HEK293 (cell line): Measurements from ENCODE around the gene GBF1.

Experiments used
- GLIS2 ChIP-seq: fragments of 450-650 bp; formaldehyde crosslinking; IDR thresholded peaks from 2 replicates; pipeline ENCODE4 v1.5.1; 2016; ENCODE audit warnings: missing biosample characterization, missing genetic modification characterization
- HOXD13 ChIP-seq: sonication (generic); formaldehyde crosslinking; IDR thresholded peaks from 2 replicates; pipeline ENCODE4 v1.8.0; 2022; ENCODE audit warnings: missing genetic modification reagents, borderline replicate concordance
- PBX3 ChIP-seq: sonication (generic); formaldehyde crosslinking; IDR thresholded peaks from 2 replicates; pipeline ENCODE4 v1.8.1; 2022; ENCODE audit warnings: mild to moderate bottlenecking, moderate library complexity, missing genetic modification reagents
- PRDM1 ChIP-seq: fragments of 450-650 bp; formaldehyde crosslinking; IDR thresholded peaks from 2 replicates; pipeline ENCODE4; 2016; ENCODE audit warnings: missing biosample characterization, missing genetic modification characterization
- TRIM28 ChIP-seq: IDR thresholded peaks from 2 replicates; pipeline ENCODE4 v1.6.1; 2011; ENCODE audit warnings: low read length, control low read depth, borderline replicate concordance
- TSHZ1 ChIP-seq: fragments of 450-650 bp; formaldehyde crosslinking; IDR thresholded peaks from 2 replicates; pipeline ENCODE4 v1.5.1; 2016; ENCODE audit warnings: missing biosample characterization, missing genetic modification characterization, borderline replicate concordance
- ZBTB49 ChIP-seq: fragments of 450-650 bp; formaldehyde crosslinking; IDR thresholded peaks from 2 replicates; pipeline ENCODE4 v1.5.1; 2016; ENCODE audit warnings: missing biosample characterization, missing genetic modification characterization, low read depth
- ZFP3 ChIP-seq: fragments of 450-650 bp; formaldehyde crosslinking; IDR thresholded peaks from 2 replicates; pipeline ENCODE4 v1.5.1; 2016; ENCODE audit warnings: low read depth, missing biosample characterization, missing genetic modification characterization
- ZNF121 ChIP-seq: fragments of 450-650 bp; formaldehyde crosslinking; IDR thresholded peaks from 2 replicates; pipeline ENCODE4 v1.5.1; 2016; ENCODE audit warnings: missing biosample characterization, missing genetic modification characterization
- ZNF138 ChIP-seq: fragments of 450-650 bp; formaldehyde crosslinking; IDR thresholded peaks from 2 replicates; pipeline ENCODE4 v1.5.1; 2016; ENCODE audit warnings: missing biosample characterization, missing genetic modification characterization, borderline replicate concordance
- ZNF19 ChIP-seq: fragments of 450-650 bp; formaldehyde crosslinking; IDR thresholded peaks from 2 replicates; pipeline ENCODE4; 2016; ENCODE audit warnings: missing biosample characterization, missing genetic modification characterization, low read depth
- ZNF23 ChIP-seq: fragments of 450-650 bp; formaldehyde crosslinking; IDR thresholded peaks from 2 replicates; pipeline ENCODE4 v1.5.1; 2016; ENCODE audit warnings: missing biosample characterization, missing genetic modification characterization, borderline replicate concordance
- ZNF280C ChIP-seq: fragments of 450-650 bp; formaldehyde crosslinking; IDR thresholded peaks from 2 replicates; pipeline ENCODE4 v1.5.1; 2016; ENCODE audit warnings: missing biosample characterization, missing genetic modification characterization
- ZNF324 ChIP-seq: fragments of 450-650 bp; formaldehyde crosslinking; IDR thresholded peaks from 2 replicates; pipeline ENCODE4 v1.5.1; 2016; ENCODE audit warnings: missing biosample characterization, missing genetic modification characterization
- ZNF416 ChIP-seq: fragments of 450-650 bp; formaldehyde crosslinking; IDR thresholded peaks from 2 replicates; pipeline ENCODE4 v1.5.1; 2016; ENCODE audit warnings: missing biosample characterization, missing genetic modification characterization
- ZNF48 ChIP-seq: fragments of 450-650 bp; formaldehyde crosslinking; IDR thresholded peaks from 2 replicates; pipeline ENCODE4 v1.5.1; 2016; ENCODE audit warnings: missing biosample characterization, missing genetic modification characterization
- ZNF548 ChIP-seq: fragments of 450-650 bp; formaldehyde crosslinking; IDR thresholded peaks from 2 replicates; pipeline ENCODE4 v1.5.1; 2016; ENCODE audit warnings: missing biosample characterization, missing genetic modification characterization
- ZNF623 ChIP-seq: fragments of 450-650 bp; formaldehyde crosslinking; IDR thresholded peaks from 2 replicates; pipeline ENCODE4 v1.5.1; 2016; ENCODE audit warnings: missing biosample characterization, missing genetic modification characterization
- ZNF639 ChIP-seq: fragments of 450-650 bp; formaldehyde crosslinking; IDR thresholded peaks from 2 replicates; pipeline ENCODE4 v1.5.1; 2016; ENCODE audit warnings: missing biosample characterization, missing genetic modification characterization
- ZNF660 ChIP-seq: fragments of 450-650 bp; IDR thresholded peaks from 2 replicates; pipeline ENCODE4 v1.5.1; 2018; ENCODE audit warnings: missing biosample characterization, mild to moderate bottlenecking, missing genetic modification characterization
- ZNF76 ChIP-seq: fragments of 450-650 bp; formaldehyde crosslinking; IDR thresholded peaks from 2 replicates; pipeline ENCODE4; 2016; ENCODE audit warnings: low read depth, missing biosample characterization, missing genetic modification characterization, borderline replicate concordance
- ZNF776 ChIP-seq: fragments of 450-650 bp; formaldehyde crosslinking; IDR thresholded peaks from 2 replicates; pipeline ENCODE4 v1.5.0; 2017; ENCODE audit warnings: missing biosample characterization, missing genetic modification characterization, borderline replicate concordance
- ZNF843 ChIP-seq: fragments of 450-650 bp; formaldehyde crosslinking; IDR thresholded peaks from 2 replicates; pipeline ENCODE4 v1.5.1; 2016; ENCODE audit warnings: missing biosample characterization, missing genetic modification characterization
- ZSCAN16 ChIP-seq: fragments of 450-650 bp; formaldehyde crosslinking; IDR thresholded peaks from 2 replicates; pipeline ENCODE4 v1.5.1; 2016; ENCODE audit warnings: missing biosample characterization, missing genetic modification characterization
- ZSCAN18 ChIP-seq: fragments of 450-650 bp; formaldehyde crosslinking; IDR thresholded peaks from 2 replicates; pipeline ENCODE4 v1.5.1; 2016; ENCODE audit warnings: missing biosample characterization, missing genetic modification characterization
- ZSCAN4 ChIP-seq: fragments of 450-650 bp; formaldehyde crosslinking; IDR thresholded peaks from 2 replicates; pipeline ENCODE4 v1.5.1; 2017; ENCODE audit warnings: missing biosample characterization, missing genetic modification characterization

GBF1 gene

GRCh38 chr10:102280397-102281101, 35.2 kb downstream of the GBF1 start (continued):
- peak; percentile 71; the same call in 1 of the 2 replicates for TF ChIP-seq PRDM1 (tag by site-specific recombination)
- TF ChIP-seq ZFP3 (tag by site-specific recombination), result no peak
- TF ChIP-seq PBX3 (CRISPR knock-in tag), result no peak
- TF ChIP-seq ZNF623 (tag by site-specific recombination), result no peak
- no peak for TF ChIP-seq ZNF639 (tag by site-specific recombination)
- TF ChIP-seq ZNF76 (tag by site-specific recombination), result no peak
- no peak for TF ChIP-seq ZNF776 (tag by site-specific recombination)
- no peak for TF ChIP-seq ZSCAN16 (tag by site-specific recombination)
- TF ChIP-seq ZNF416, result no peak
- no peak for TF ChIP-seq GLIS2
- TF ChIP-seq ZBTB49, result no peak
- TF ChIP-seq TRIM28, result 0 out of 2 replicates have a peak, but pooled peaks have one; percentile 12
- TF ChIP-seq TSHZ1, result no peak
- no peak for TF ChIP-seq ZSCAN4 (tag by site-specific recombination)
- no peak for TF ChIP-seq ZNF48 (tag by site-specific recombination)
- TF ChIP-seq ZNF23 (tag by site-specific recombination), result no peak
- TF ChIP-seq ZSCAN18 (tag by site-specific recombination), result no peak
- TF ChIP-seq ZNF121 (tag by site-specific recombination), result no peak
- TF ChIP-seq ZNF548 (tag by site-specific recombination), result no peak
- no peak for TF ChIP-seq ZNF138 (tag by site-specific recombination)
- no peak for TF ChIP-seq ZNF660 (tag by site-specific recombination)
- no peak for TF ChIP-seq ZNF19
- TF ChIP-seq HOXD13 (CRISPR knock-in tag), result no peak
- no peak for TF ChIP-seq ZNF280C (tag by site-specific recombination)
- no peak for TF ChIP-seq ZNF324 (tag by site-specific recombination)
- no peak for TF ChIP-seq ZNF843 (tag by site-specific recombination)
